GM19023 (cell line): ENCODE measurements around the gene ZSCAN23.

Source experiments
- ATAC-seq: cut with Tn5 transposase; IDR thresholded peaks from one replicate; pipeline ENCODE4 v1.9.1; 2021; ENCODE audit warnings: mild to moderate bottlenecking, moderate library complexity; ENCODE audit not compliant: unreplicated experiment

Gene ZSCAN23

DNA sequence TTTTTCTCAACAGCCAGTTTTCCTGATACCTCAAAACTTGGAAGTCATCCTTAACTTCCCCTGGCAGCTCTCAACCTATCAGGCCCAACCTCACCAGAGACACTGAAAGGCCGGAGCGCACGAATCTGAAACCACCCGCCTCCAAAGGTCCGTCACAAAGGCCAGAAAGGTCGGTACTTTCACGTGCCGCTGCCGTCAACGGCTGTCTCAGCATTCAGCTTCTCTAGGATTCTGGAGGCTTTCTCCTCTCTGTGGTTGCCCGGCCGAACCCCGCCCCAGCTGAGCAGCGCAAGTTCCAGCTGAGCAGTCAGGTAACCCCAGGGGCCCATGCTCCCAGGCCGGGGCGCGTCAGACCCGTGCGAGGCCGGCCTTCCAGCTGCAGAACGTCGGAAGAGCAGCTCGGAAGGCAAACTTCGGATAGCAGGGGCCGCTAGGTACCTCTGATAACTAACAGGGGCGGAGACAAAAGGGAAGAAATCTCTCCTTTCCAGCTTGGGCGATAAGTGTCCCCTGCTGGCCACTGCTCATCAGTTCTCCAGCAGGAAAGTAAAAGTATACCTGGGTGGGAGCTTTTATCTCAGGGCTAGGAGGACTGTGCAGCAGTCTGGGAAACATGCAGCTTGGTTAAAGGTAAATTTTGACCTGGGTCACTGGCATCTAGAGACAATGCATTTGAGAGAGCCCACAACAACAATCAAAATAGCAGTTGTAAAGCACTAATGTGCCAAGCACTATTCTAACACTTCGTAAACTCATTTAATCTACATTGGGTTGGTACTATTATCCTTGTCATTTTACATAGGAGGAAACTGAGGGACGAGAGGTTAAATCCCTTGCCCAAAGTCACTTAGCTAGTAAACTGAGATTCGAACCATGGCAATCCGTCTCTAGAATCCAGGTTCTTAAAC is 59.8 kb downstream of the ZSCAN23 start:
- ATAC-seq: peak; percentile 90
